Tibial nerve (tissue), 4 donors: ENCODE measurements around the gene MEP1B. TPM values are rescaled to one million over a fixed set of nuclear protein-coding genes. Genes with fewer than 3 reads are reported as not detected.
"Not testable (repeated sequence)": the region's sequence is repeated elsewhere in the genome, so short reads cannot be mapped to it uniquely, and the experiment has no call there.

Experiments used
- DNase-seq, 2 donors: peaks; one replicate each; pipeline ENCODE4 v3.0.0-alpha.2; 2019; ENCODE audit warnings: low spot score in 2 of 2
- H3K27ac ChIP-seq, 4 donors: fragments of 200-600 bp; sonication (generic) in 3 of 4; one replicate each; pipeline ENCODE4 v1.5.1; 2017 to 2019; ENCODE audit warnings: mild to moderate bottlenecking in 1 of 4
- H3K27me3 ChIP-seq, 2 donors: fragments of 200-600 bp; sonication (generic) in 1 of 2; one replicate each; pipeline versions ENCODE4 v1.5.1 to v1.6.0; 2017 to 2019
- H3K36me3 ChIP-seq, 3 donors: fragments of 200-600 bp; sonication (generic); one replicate each; pipeline ENCODE4 v1.5.1; 2018 to 2019
- H3K4me1 ChIP-seq, 4 donors: fragments of 200-600 bp; sonication (generic) in 3 of 4; one replicate each; pipeline ENCODE4 v1.5.1; 2017 to 2019
- H3K4me3 ChIP-seq, 4 donors: fragments of 200-600 bp; sonication (generic) in 3 of 4; one replicate each; pipeline ENCODE4 v1.5.1; 2017 to 2019; ENCODE audit warnings: mild to moderate bottlenecking in 1 of 4, moderate library complexity in 1 of 4
- H3K9me3 ChIP-seq, 4 donors: fragments of 200-600 bp; sonication (generic) in 3 of 4; one replicate each; pipeline ENCODE4 v1.5.1; 2017 to 2019
- EP300 ChIP-seq, 2 donors: sonication (generic); formaldehyde crosslinking; IDR thresholded peaks; one replicate each; pipeline ENCODE4 v1.6.1; 2017; ENCODE audit warnings: antibody characterized with exemption in 2 of 2, mild to moderate bottlenecking in 1 of 2
- POLR2A ChIP-seq, 2 donors: fragments of 450-650 bp; IDR thresholded peaks; one replicate each; pipeline ENCODE4 v1.6.1; 2017; ENCODE audit warnings: antibody characterized with exemption in 2 of 2, mild to moderate bottlenecking in 2 of 2, moderate library complexity in 2 of 2
- WGBS, 2 donors: methylation state at CpG; one replicate each; pipeline ENCODE4 v1.1.5; 2018; 5-methylcytosine and 5-hydroxymethylcytosine counted together
- total RNA-seq, 4 donors: library from RNA; depleted of rRNA; stranded (reverse); fragments of >200 nt; gene quantifications; one replicate each; pipeline ENCODE4 v1.1.0, GENCODE V29; 2016
- TF ChIP-seq, protein P1 (sequence below), 5 experiments: fragments of 200-600 bp in 3 of 5; fragments of 450-650 bp in 2 of 5; sonication (generic) in 3 of 5; IDR thresholded peaks; one replicate each; pipeline ENCODE4 v1.5.1; 2016 to 2019; ENCODE audit warnings: antibody characterized with exemption in 5 of 5, mild to moderate bottlenecking in 3 of 5, moderate library complexity in 2 of 5

Gene MEP1B
- total RNA-seq, 4 donors from 2014 or later: not detected

DNA sequence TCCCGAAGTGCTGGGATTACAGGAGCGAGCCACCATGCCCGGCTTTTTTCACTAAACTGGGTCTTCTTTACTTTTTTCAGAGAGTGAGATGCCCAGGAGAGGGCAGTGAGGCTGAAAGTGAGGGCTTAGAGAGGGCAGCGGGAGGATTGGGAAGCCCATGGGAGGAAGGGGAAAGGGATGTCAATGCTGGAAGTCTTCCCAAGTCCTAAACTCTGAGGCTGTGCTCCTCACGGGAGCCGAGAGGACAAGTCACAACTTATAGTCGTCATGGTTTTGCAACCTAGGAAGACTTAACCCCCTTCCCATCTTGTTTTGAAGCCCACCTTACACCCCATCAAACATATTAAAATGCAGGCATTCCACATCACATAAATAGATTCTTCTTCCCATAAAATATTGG lies 15.1 kb upstream of the MEP1B start:
- peaks cover 0 to 5% (median 0%) of the 10 kb centered on the region in 4 donors for H3K4me1 ChIP-seq
- no peaks in the 10 kb centered on the region for H3K27me3 ChIP-seq
- 80 to 83% methylated on average over 7 of the region's 7 CpGs for WGBS, 2 donors
- no peaks in the 10 kb centered on the region for H3K9me3 ChIP-seq
- DNase-seq: no peak
- H3K27ac ChIP-seq: no peak overlapping the region
- TF ChIP-seq, protein P1, sequence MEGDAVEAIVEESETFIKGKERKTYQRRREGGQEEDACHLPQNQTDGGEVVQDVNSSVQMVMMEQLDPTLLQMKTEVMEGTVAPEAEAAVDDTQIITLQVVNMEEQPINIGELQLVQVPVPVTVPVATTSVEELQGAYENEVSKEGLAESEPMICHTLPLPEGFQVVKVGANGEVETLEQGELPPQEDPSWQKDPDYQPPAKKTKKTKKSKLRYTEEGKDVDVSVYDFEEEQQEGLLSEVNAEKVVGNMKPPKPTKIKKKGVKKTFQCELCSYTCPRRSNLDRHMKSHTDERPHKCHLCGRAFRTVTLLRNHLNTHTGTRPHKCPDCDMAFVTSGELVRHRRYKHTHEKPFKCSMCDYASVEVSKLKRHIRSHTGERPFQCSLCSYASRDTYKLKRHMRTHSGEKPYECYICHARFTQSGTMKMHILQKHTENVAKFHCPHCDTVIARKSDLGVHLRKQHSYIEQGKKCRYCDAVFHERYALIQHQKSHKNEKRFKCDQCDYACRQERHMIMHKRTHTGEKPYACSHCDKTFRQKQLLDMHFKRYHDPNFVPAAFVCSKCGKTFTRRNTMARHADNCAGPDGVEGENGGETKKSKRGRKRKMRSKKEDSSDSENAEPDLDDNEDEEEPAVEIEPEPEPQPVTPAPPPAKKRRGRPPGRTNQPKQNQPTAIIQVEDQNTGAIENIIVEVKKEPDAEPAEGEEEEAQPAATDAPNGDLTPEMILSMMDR (IDR thresholded peaks at IDR 0.05): no peak
- TF ChIP-seq EP300 (IDR thresholded peaks at IDR 0.05) (no peak), POLR2A (IDR thresholded peaks at IDR 0.05) (no peak)
- H3K36me3 ChIP-seq: no peaks in the 10 kb centered on the region
- no peak overlapping the region for H3K4me3 ChIP-seq

DNA sequence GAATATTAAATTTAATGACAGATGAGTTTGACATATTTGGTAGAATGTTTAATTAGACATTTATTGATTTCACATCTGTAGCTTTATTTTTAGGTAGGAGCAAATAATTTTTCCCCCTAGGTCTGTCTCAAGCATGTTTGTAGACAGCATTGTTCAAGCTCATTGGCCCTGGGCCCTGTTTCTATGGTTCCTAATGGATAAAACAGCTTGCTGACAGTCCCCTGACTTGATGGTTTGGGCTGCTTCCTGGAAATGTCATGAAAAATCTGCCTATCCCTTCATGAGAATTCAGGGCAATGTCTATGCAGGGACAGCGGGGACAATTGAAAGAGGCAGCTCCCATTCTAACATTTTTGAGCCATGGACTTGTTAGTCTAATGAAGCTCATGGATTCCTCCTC lies 14.6 kb upstream of the MEP1B start:
- Histone ChIP-seq H3K27me3 (no peaks in the 10 kb centered on the region), H3K27ac (no peak overlapping the region), H3K9me3 (no peaks in the 10 kb centered on the region), H3K36me3 (no peaks in the 10 kb centered on the region), H3K4me1 (peaks cover 0 to 5% (median 0%) of the 10 kb centered on the region in 4 donors), H3K4me3 (no peak overlapping the region)
- 70 to 80% methylated on average over 1 of the region's 1 CpG for WGBS, 2 donors
- DNase-seq: no peak
- TF ChIP-seq, protein P1 (IDR thresholded peaks at IDR 0.05): no peak
- TF ChIP-seq POLR2A (IDR thresholded peaks at IDR 0.05) (no peak), EP300 (IDR thresholded peaks at IDR 0.05) (no peak)

DNA sequence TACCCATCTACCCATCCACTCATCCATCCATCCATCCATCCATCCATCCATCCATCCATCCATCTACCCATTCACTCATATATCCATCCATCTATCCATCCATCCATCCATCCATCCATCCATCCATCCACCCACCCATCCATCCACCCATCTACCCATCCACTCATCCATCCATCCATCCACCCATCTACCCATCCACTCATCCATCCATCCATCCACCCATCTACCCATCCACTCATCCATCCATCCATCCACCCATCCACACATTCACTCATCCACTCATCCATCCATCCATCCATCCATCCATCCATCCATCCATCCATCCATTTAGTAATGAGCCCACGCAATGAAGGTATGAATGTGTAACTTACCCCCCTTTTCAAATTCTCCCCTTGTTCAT lies 13.1 kb upstream of the MEP1B start:
- not testable (repeated sequence) for H3K27ac ChIP-seq, DNase-seq, H3K4me3 ChIP-seq, H3K36me3 ChIP-seq, H3K4me1 ChIP-seq, H3K9me3 ChIP-seq, H3K27me3 ChIP-seq
- 97 to 100% methylated on average over 1 of the region's 1 CpG for WGBS, 2 donors

DNA sequence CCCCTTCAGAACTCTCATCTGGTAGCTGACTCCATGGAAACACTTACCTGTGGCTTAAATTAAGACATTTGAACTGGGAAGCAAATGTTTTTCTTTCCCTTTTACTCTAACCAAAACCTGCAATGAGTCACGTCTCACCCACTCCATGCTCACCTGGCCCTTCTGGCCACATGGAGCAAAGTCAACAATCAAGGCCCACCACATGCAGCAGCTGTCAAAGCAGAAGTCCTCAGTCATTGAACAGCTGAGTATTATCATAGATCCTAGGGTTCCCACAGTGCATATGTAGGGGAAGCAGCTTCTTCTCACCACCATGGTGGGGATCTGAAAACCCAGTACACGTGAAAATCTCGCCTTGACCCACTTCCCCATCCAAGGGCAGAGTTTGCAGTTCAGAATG lies 12.3 kb upstream of the MEP1B start:
- Histone ChIP-seq H3K36me3 (no peaks in the 10 kb centered on the region), H3K27me3 (no peaks in the 10 kb centered on the region), H3K4me1 (peaks cover 0 to 5% (median 0%) of the 10 kb centered on the region in 4 donors), H3K4me3 (no peak overlapping the region), H3K27ac (no peak overlapping the region), H3K9me3 (no peaks in the 10 kb centered on the region)
- 87 to 88% methylated on average over 3 of the region's 3 CpGs for WGBS, 2 donors
- no peak for DNase-seq
- TF ChIP-seq, protein P1 (IDR thresholded peaks at IDR 0.05): no peak
- TF ChIP-seq POLR2A (IDR thresholded peaks at IDR 0.05) (no peak), EP300 (IDR thresholded peaks at IDR 0.05) (no peak)

DNA sequence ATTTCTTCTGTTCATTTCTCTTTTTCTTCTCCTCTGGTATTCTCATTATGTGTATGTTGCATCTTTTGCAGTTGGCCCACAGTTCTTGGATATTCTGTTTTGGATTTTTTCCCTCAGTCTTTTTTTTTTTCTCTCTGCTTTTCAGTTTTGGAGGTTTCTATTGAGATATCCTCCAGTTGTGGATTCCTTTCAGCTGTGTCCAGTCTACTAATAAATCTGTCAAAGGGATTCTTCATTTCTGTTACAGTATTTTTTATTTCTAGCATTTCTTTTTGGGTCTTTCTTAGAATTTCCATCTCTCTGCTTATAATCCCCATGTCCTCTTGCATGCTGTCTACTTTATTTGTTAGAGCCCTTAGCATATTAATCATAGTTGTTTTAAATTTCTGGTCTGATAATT lies 6.3 kb upstream of the MEP1B start:
- no peak for DNase-seq
- TF ChIP-seq EP300 (IDR thresholded peaks at IDR 0.05) (no peak), POLR2A (IDR thresholded peaks at IDR 0.05) (no peak)
- TF ChIP-seq, protein P1 (IDR thresholded peaks at IDR 0.05): no peak
- peaks cover 0 to 24% (median 1%) of the 10 kb centered on the region in 4 donors for H3K9me3 ChIP-seq

GRCh38 chr18:32190209-32190608 lies 370 bp downstream of the MEP1B start:
- 68 to 77% methylated on average over 2 of the region's 2 CpGs for WGBS, 2 donors
- Histone ChIP-seq H3K27ac (no peak overlapping the region), H3K4me1 (no peaks in the 10 kb centered on the region), H3K27me3 (no peaks in the 10 kb centered on the region), H3K9me3 (peaks cover 0 to 5% (median 0%) of the 10 kb centered on the region in 4 donors), H3K36me3 (no peaks in the 10 kb centered on the region), H3K4me3 (no peak overlapping the region)
- no peak for DNase-seq
- TF ChIP-seq, protein P1 (IDR thresholded peaks at IDR 0.05): no peak
- TF ChIP-seq EP300 (IDR thresholded peaks at IDR 0.05) (no peak), POLR2A (IDR thresholded peaks at IDR 0.05) (no peak)

More for the DNA sequence above, 6.3 kb upstream of the MEP1B start:
- H3K27me3 ChIP-seq: no peaks in the 10 kb centered on the region
- no peak overlapping the region for H3K4me3 ChIP-seq
- no peaks in the 10 kb centered on the region for H3K36me3 ChIP-seq
- no peaks in the 10 kb centered on the region for H3K4me1 ChIP-seq
- no peak overlapping the region for H3K27ac ChIP-seq
